ENCODE results near the gene FCRL4. TPM values are rescaled to one million over a fixed set of nuclear protein-coding genes. Genes with fewer than 3 reads are reported as not detected.

FCRL4 gene
- total and polyA plus RNA-seq, 2 of the 13 experiments (the other 11 are each of a cell fraction or from before 2014, with no cell fraction given): not detected

GRCh38 chr1:157540852-157541251 lies 57.0 kb downstream of the FCRL4 start:
- POLR2A ChIA-PET: no interaction called here

GRCh38 chr1:157540160-157540748 lies 57.6 kb downstream of the FCRL4 start:
- ATAC-seq: no peak
- Histone ChIP-seq H3K36me3 (replicated peaks in 1 of 2; ENCODE audit: control insufficient read depth in 1 of 2, insufficient read depth in 2 of 2, low read length in 2 of 2) (no peaks in the 10 kb centered on the region), H4K20me1 (ENCODE audit: insufficient read depth, low read length) (no peaks in the 10 kb centered on the region), H3K79me2 (ENCODE audit: insufficient read depth, low read length) (no peaks in the 10 kb centered on the region), H3K4me2 (ENCODE audit: low read depth, low read length) (no peak overlapping the region), H3K4me3 (replicated peaks in 1 of 3; ENCODE audit: insufficient read depth in 1 of 3, low read depth in 2 of 3, low read length in 3 of 3) (no peak overlapping the region), H3K4me1 (ENCODE audit: insufficient read depth, low read length) (no peaks in the 10 kb centered on the region), H3K27me3 (ENCODE audit: control insufficient read depth in 1 of 2, insufficient read depth in 2 of 2, low read length in 2 of 2) (no peaks in the 10 kb centered on the region; a peak in 1 of 5 replicates), H3K9me3 (ENCODE audit: low read length) (no peaks in the 10 kb centered on the region), H3K27ac (ENCODE audit: extremely low read length, insufficient read depth, low read length) (no peak overlapping the region), H2AFZ (ENCODE audit: low read length) (no peak overlapping the region), H3K9ac (ENCODE audit: insufficient read depth, low read depth, low read length) (no peak overlapping the region)
- 0% methylated on average over 2 of the region's 2 CpGs for WGBS (ENCODE audit: low lambda C conversion rate)
- DNase-seq (ENCODE audit: low spot score): no peak
- ChIA-PET POLR2A (no interaction called here), CTCF (ENCODE audit: low intra/inter-chr PET ratio, low total read pairs) (no interaction called here)
- no TSS peak for BruUV-seq (replicated peaks)
- in situ Hi-C loops (cut with HindIII; ENCODE audit: extremely low pct_ligation_motif_present, low pct_unique_long_range_greater_than_20kb): no loop called here
- FAIRE-seq: no peak
- intact Hi-C loops (cut with micrococcal nuclease; ENCODE audit: unreplicated experiment): no loop called here
- TF ChIP-seq SMARCE1 (IDR thresholded peaks at IDR 0.05; ENCODE audit: borderline replicate concordance) (no peak), ISL2 (CRISPR knock-in tag; IDR thresholded peaks at IDR 0.05) (no peak), ZNF557 (CRISPR knock-in tag; IDR thresholded peaks at IDR 0.05) (no peak), CREM (IDR thresholded peaks at IDR 0.05) (no peak), CREM (CRISPR knock-in tag; IDR thresholded peaks at IDR 0.05) (no peak), ZFP62 (CRISPR knock-in tag; IDR thresholded peaks at IDR 0.05) (no peak), MEIS2 (CRISPR knock-in tag; IDR thresholded peaks at IDR 0.05) (no peak), CC2D1A (CRISPR knock-in tag; IDR thresholded peaks at IDR 0.05) (no peak), ZNF333 (CRISPR knock-in tag; IDR thresholded peaks at IDR 0.05; ENCODE audit: borderline replicate concordance) (no peak), ZBTB10 (CRISPR knock-in tag; IDR thresholded peaks at IDR 0.05; ENCODE audit: borderline replicate concordance) (no peak), HNRNPLL (IDR thresholded peaks at IDR 0.05; ENCODE audit: low read depth, low read length, poor library complexity, severe bottlenecking) (no peak), RCOR2 (CRISPR knock-in tag; IDR thresholded peaks at IDR 0.05) (no peak)

More at GRCh38 chr1:157540852-157541251, 57.0 kb downstream of the FCRL4 start:
- in situ Hi-C loops (cut with HindIII; ENCODE audit: extremely low pct_ligation_motif_present, low pct_unique_long_range_greater_than_20kb): no loop called here
- H3K79me2 ChIP-seq (ENCODE audit: insufficient read depth, low read length): no peaks in the 10 kb centered on the region
- CTCF ChIA-PET (ENCODE audit: low intra/inter-chr PET ratio, low total read pairs): no interaction called here
- FAIRE-seq: no peak
- H3K27me3 ChIP-seq (ENCODE audit: control insufficient read depth in 1 of 2, insufficient read depth in 2 of 2, low read length in 2 of 2): no peaks in the 10 kb centered on the region; a peak in 1 of 5 replicates
- TF ChIP-seq ZNF451 (CRISPR knock-in tag; IDR thresholded peaks at IDR 0.05) (no peak), ZNF329 (CRISPR knock-in tag; IDR thresholded peaks at IDR 0.05; ENCODE audit: low read depth) (no peak), CSRNP1 (CRISPR knock-in tag; IDR thresholded peaks at IDR 0.05) (no peak)
- no peaks in the 10 kb centered on the region for H4K20me1 ChIP-seq (ENCODE audit: insufficient read depth, low read length)
- ATAC-seq: no peak
- no peak overlapping the region for H3K27ac ChIP-seq (ENCODE audit: extremely low read length, insufficient read depth, low read length)
- H3K4me3 ChIP-seq (replicated peaks in 1 of 3; ENCODE audit: insufficient read depth in 1 of 3, low read depth in 2 of 3, low read length in 3 of 3): no peak overlapping the region
- no peaks in the 10 kb centered on the region for H3K4me1 ChIP-seq (ENCODE audit: insufficient read depth, low read length)
- intact Hi-C loops (cut with micrococcal nuclease; ENCODE audit: unreplicated experiment): no loop called here
- H3K4me2 ChIP-seq (ENCODE audit: low read depth, low read length): no peak overlapping the region
- no peak overlapping the region for H2AFZ ChIP-seq (ENCODE audit: low read length)
- 3% methylated on average over 3 of the region's 3 CpGs for WGBS (ENCODE audit: low lambda C conversion rate)
- no peak for DNase-seq (ENCODE audit: low spot score)
- no peaks in the 10 kb centered on the region for H3K9me3 ChIP-seq (ENCODE audit: low read length)
- no peak overlapping the region for H3K9ac ChIP-seq (ENCODE audit: insufficient read depth, low read depth, low read length)
- no TSS peak for BruUV-seq (replicated peaks)
- H3K36me3 ChIP-seq (replicated peaks in 1 of 2; ENCODE audit: control insufficient read depth in 1 of 2, insufficient read depth in 2 of 2, low read length in 2 of 2): no peaks in the 10 kb centered on the region
